ENCODE measurements around the gene TMEM131L.

DNA sequence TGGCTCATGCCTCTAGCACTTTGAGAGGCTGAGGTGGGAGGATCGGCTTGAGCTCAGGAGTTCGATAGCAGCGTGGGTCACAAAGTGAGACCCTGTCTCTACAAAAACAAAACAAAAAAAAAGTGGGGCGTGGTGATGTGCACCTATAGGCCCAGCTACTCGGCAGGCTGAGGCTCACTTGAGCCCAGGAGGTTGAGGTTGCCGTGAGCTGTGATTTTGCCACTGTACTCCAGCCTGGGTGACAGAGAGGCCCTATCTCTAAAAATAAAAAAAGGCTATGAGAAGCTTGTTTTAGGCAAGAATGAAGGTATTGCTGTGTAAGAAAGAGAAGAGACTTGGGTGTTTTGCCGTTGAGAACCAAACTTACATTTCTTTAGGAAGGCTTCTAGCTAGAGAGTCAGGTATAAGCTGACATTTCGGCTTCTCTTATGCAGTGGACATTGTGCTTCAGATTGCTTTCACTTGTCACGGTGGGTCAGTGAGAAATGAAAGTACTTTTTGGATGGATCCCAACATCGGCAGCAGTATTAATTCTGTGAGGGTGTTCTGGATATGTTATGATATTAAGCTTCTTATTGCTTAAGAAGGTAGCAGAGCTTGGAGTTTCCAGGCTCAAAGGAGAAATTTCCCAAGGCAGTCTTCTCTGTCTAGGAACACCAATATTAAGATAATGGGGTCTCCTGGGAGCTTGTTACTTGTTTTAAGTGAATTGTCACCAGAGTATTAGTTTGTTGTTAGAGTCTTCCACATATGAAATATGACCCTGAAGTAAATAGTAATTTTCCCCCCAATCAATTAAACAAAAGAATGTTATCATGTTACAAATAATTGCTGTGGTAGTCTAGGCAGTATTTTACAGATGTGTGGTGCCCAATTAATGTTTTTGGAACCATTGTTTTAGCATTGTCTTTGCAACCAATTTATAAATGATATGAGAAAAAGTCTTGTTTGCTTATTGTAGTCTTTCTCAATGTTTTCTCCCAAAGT is 17.6 kb downstream of the TMEM131L start:
- TF ChIP-seq POLR2A (IDR thresholded peaks at IDR 0.05) (no peak), POLR2AphosphoS5 (IDR thresholded peaks at IDR 0.05) (no peak)
- TF ChIP-seq, protein P1, sequence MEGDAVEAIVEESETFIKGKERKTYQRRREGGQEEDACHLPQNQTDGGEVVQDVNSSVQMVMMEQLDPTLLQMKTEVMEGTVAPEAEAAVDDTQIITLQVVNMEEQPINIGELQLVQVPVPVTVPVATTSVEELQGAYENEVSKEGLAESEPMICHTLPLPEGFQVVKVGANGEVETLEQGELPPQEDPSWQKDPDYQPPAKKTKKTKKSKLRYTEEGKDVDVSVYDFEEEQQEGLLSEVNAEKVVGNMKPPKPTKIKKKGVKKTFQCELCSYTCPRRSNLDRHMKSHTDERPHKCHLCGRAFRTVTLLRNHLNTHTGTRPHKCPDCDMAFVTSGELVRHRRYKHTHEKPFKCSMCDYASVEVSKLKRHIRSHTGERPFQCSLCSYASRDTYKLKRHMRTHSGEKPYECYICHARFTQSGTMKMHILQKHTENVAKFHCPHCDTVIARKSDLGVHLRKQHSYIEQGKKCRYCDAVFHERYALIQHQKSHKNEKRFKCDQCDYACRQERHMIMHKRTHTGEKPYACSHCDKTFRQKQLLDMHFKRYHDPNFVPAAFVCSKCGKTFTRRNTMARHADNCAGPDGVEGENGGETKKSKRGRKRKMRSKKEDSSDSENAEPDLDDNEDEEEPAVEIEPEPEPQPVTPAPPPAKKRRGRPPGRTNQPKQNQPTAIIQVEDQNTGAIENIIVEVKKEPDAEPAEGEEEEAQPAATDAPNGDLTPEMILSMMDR (IDR thresholded peaks at IDR 0.05), result no peak
